Glomerular visceral epithelial cell (primary cell): ENCODE results near the gene NEK2.
"Not testable (repeated sequence)": the region's sequence is repeated elsewhere in the genome, so short reads cannot be mapped to it uniquely, and the experiment has no call there.

Source experiments
- DNase-seq: peaks from one replicate; pipeline ENCODE4 v3.0.0-alpha.2; 2016; ENCODE audit errors: extremely low spot score

NEK2 gene

GRCh38 chr1:211650904-211651303, 24.5 kb downstream of the NEK2 start:
- DNase-seq: no peak

- DNase-seq: peak; percentile 63
Measured at GRCh38 chr1:211648980-211649934, 26.2 kb downstream of the NEK2 start.

GRCh38 chr1:211648336-211648735, 27.1 kb downstream of the NEK2 start:
- peak; percentile 57 for DNase-seq

- no peak for DNase-seq
Measured at GRCh38 chr1:211647711-211648121, 27.7 kb downstream of the NEK2 start.

- no peak for DNase-seq
Measured at GRCh38 chr1:211646566-211646965, 28.9 kb downstream of the NEK2 start.

- DNase-seq: not testable (repeated sequence)
Measured at GRCh38 chr1:211645601-211646000, 29.8 kb downstream of the NEK2 start.

GRCh38 chr1:211644653-211645052, 30.8 kb downstream of the NEK2 start:
- DNase-seq: no peak

GRCh38 chr1:211643324-211644212, 31.9 kb downstream of the NEK2 start:
- peak; percentile 62 for DNase-seq

- DNase-seq: no peak
Measured at GRCh38 chr1:211642870-211643269, 32.6 kb downstream of the NEK2 start.

GRCh38 chr1:211641942-211642341, 33.5 kb downstream of the NEK2 start:
- no peak for DNase-seq

- DNase-seq: no peak
Measured at GRCh38 chr1:211641044-211641800, 34.2 kb downstream of the NEK2 start.

- no peak for DNase-seq
Measured at GRCh38 chr1:211640301-211640630, 35.2 kb downstream of the NEK2 start.

GRCh38 chr1:211639475-211640300, 35.7 kb downstream of the NEK2 start:
- DNase-seq: peak; percentile 87

- no peak for DNase-seq
Measured at GRCh38 chr1:211638689-211639101, 36.7 kb downstream of the NEK2 start.

- no peak for DNase-seq
Measured at GRCh38 chr1:211638246-211638645, 37.2 kb downstream of the NEK2 start.

- no peak for DNase-seq
Measured at GRCh38 chr1:211637066-211637465, 38.4 kb downstream of the NEK2 start.

GRCh38 chr1:211636575-211637029, 38.8 kb downstream of the NEK2 start:
- peak; percentile 95 for DNase-seq

GRCh38 chr1:211635597-211636205, 39.7 kb downstream of the NEK2 start:
- no peak for DNase-seq

- no peak for DNase-seq
Measured at GRCh38 chr1:211634931-211635330, 40.5 kb downstream of the NEK2 start.

- DNase-seq: no peak
Measured at GRCh38 chr1:211634461-211634860, 41.0 kb downstream of the NEK2 start.

- DNase-seq: no peak
Measured at GRCh38 chr1:211633524-211633846, 41.9 kb downstream of the NEK2 start.
